Small intestine (tissue), 7 donors: Measurements from ENCODE around the gene ZNF529. TPM values are rescaled to one million over a fixed set of nuclear protein-coding genes. Genes with fewer than 3 reads are reported as not detected.

Source experiments
- DNase-seq, 2 donors: peaks; one replicate each; pipeline versions ENCODE4 v3.0.0 to v3.0.0-alpha.2; 2013
- FAIRE-seq: peaks from 2 replicates; lab custom pipeline; 2012; peaks lifted over from hg19 to GRCh38; lab: Jason Lieb, UNC
- H3K27ac ChIP-seq, 3 donors: one replicate each; pipeline ENCODE4 v1.5.1; 2013; ENCODE audit warnings: low read length in 2 of 3, mild to moderate bottlenecking in 2 of 3, control low read depth in 1 of 3, inconsistent platforms in 1 of 3, low read depth in 1 of 3, moderate library complexity in 1 of 3
- H3K27me3 ChIP-seq, 3 donors: one replicate each; pipeline ENCODE4 v1.6.1; 2013; ENCODE audit warnings: low read length in 3 of 3, inconsistent platforms in 1 of 3; ENCODE audit not compliant: control insufficient read depth in 3 of 3, insufficient read depth in 3 of 3
- H3K36me3 ChIP-seq, 3 donors: one replicate each; pipeline ENCODE4 v1.6.1; 2013; ENCODE audit warnings: low read length in 3 of 3, inconsistent platforms in 1 of 3, low read depth in 1 of 3, mild to moderate bottlenecking in 1 of 3, moderate library complexity in 1 of 3; ENCODE audit not compliant: control insufficient read depth in 3 of 3, insufficient read depth in 2 of 3
- H3K4me1 ChIP-seq, 3 donors: one replicate each; pipeline ENCODE4 v1.6.1; 2013; ENCODE audit warnings: low read length in 2 of 3, inconsistent platforms in 1 of 3, low read depth in 1 of 3, mild to moderate bottlenecking in 1 of 3, moderate library complexity in 1 of 3; ENCODE audit not compliant: control insufficient read depth in 3 of 3, insufficient read depth in 2 of 3
- H3K4me3 ChIP-seq, 3 donors: one replicate each; pipeline ENCODE4 v1.5.1; 2013; ENCODE audit warnings: low read length in 3 of 3, control low read depth in 1 of 3, inconsistent platforms in 1 of 3, low read depth in 1 of 3, mild to moderate bottlenecking in 1 of 3, moderate library complexity in 1 of 3
- H3K9me3 ChIP-seq, 2 donors: one replicate each; pipeline ENCODE4 v1.6.1; 2013; ENCODE audit warnings: low read depth in 1 of 2, low read length in 1 of 2; ENCODE audit not compliant: control insufficient read depth in 2 of 2, insufficient read depth in 1 of 2
- WGBS, 3 donors: extraction: QIAGEN DNeasy Blood & Tissue Kit; methylation state at CpG; one replicate each; pipeline ENCODE4 v1.1.7; 2013; 5-methylcytosine and 5-hydroxymethylcytosine counted together
- polyA plus RNA-seq, 4 donors: library from polyadenylated mRNA; stranded (reverse) in 3 of 4; unstranded in 1 of 4; fragments of 200-250 nt in 3 of 4; fragments of 120-200 nt in 1 of 4; gene quantifications; one replicate each; pipeline versions ENCODE4 v1.2.1 to v1.2.3, GENCODE V29; 2013
- donor health status: healthy with polysubstance abuse.
- donor health status: control.
- donor health status: control.
- donor health status: Bipolar disorder and iron deficiency.
- donor health status: healthy.

Gene ZNF529
- polyA plus RNA-seq, 4 donors, result 0.81 to 16.1 (median 1.7) TPM

- no peaks in the 10 kb centered on the region for H3K4me1 ChIP-seq
- no peak overlapping the region for H3K4me3 ChIP-seq
- no peak overlapping the region for H3K27ac ChIP-seq
- FAIRE-seq (no peak), DNase-seq (no peak)
- no peaks in the 10 kb centered on the region for H3K27me3 ChIP-seq
- WGBS, 3 donors, result 96 to 100% (median 100%) methylated on average over 3 of the region's 3 CpGs
- peaks cover 10 to 28% (median 11%) of the 10 kb centered on the region in 3 donors for H3K36me3 ChIP-seq
- peaks cover 0 to 27% of the 10 kb centered on the region in 2 donors for H3K9me3 ChIP-seq
These were observed 4.3 kb upstream of the ZNF529 start for GRCh38 chr19:36577271-36577996.

- no peak for FAIRE-seq
These were observed 1.6 kb upstream of the ZNF529 start for GRCh38 chr19:36574741-36575140.

GRCh38 chr19:36573895-36574720, 1.0 kb upstream of the ZNF529 start:
- Histone ChIP-seq H3K27ac (peak overlapping the region; percentile 76 to 93 (median 84)), H3K4me1 (peaks cover 0 to 3% (median 0%) of the 10 kb centered on the region in 3 donors), H3K9me3 (peaks cover 0 to 36% of the 10 kb centered on the region in 2 donors), H3K36me3 (peaks cover 6 to 31% (median 11%) of the 10 kb centered on the region in 3 donors), H3K4me3 (peak overlapping the region; percentile 68 to 91 (median 69)), H3K27me3 (no peaks in the 10 kb centered on the region)
- FAIRE-seq, result no peak
- DNase-seq, result peak; percentile 5 to 71
- 27 to 36% (median 34%) methylated on average over 18 of the region's 18 CpGs for WGBS, 3 donors

More at GRCh38 chr19:36574741-36575140, 1.6 kb upstream of the ZNF529 start:
- Histone ChIP-seq H3K9me3 (peaks cover 0 to 33% of the 10 kb centered on the region in 2 donors), H3K27ac (peak overlapping the region in 1 of 3 donors; percentile 84), H3K4me3 (peak overlapping the region in 1 of 3 donors; percentile 68), H3K27me3 (no peaks in the 10 kb centered on the region), H3K36me3 (peaks cover 8 to 27% (median 11%) of the 10 kb centered on the region in 3 donors), H3K4me1 (peaks cover 0 to 3% (median 0%) of the 10 kb centered on the region in 3 donors)
- 65 to 88% (median 80%) methylated on average over 2 of the region's 2 CpGs for WGBS, 3 donors
- no peak for DNase-seq

GRCh38 chr19:36572593-36573019, 486 bp downstream of the ZNF529 start:
- no peak for FAIRE-seq
- WGBS, 3 donors, result 1 to 5% (median 3%) methylated on average over 11 of the region's 11 CpGs
- Histone ChIP-seq H3K27ac (peak overlapping the region; percentile 76 to 93 (median 84)), H3K9me3 (peaks cover 0 to 32% of the 10 kb centered on the region in 2 donors), H3K27me3 (no peaks in the 10 kb centered on the region), H3K4me1 (peaks cover 0 to 3% (median 0%) of the 10 kb centered on the region in 3 donors), H3K4me3 (peak overlapping the region; percentile 68 to 91 (median 69)), H3K36me3 (peaks cover 8 to 22% (median 13%) of the 10 kb centered on the region in 3 donors)
- DNase-seq, result no peak

- no peak for DNase-seq
- whole genome bisulfite sequencing, 3 donors, result 80 to 96% (median 95%) methylated on average over 1 of the region's 1 CpG
- H3K27me3 ChIP-seq, result no peaks in the 10 kb centered on the region
- no peak for FAIRE-seq
- H3K4me1 ChIP-seq, result no peaks in the 10 kb centered on the region
- no peak overlapping the region for H3K27ac ChIP-seq
- H3K9me3 ChIP-seq, result peaks cover 11 to 55% of the 10 kb centered on the region in 2 donors
- H3K36me3 ChIP-seq, result peaks cover 12 to 22% (median 15%) of the 10 kb centered on the region in 3 donors
- no peak overlapping the region for H3K4me3 ChIP-seq
These were observed 8.7 kb downstream of the ZNF529 start for GRCh38 chr19:36564391-36564790.

- H3K27me3 ChIP-seq, result no peaks in the 10 kb centered on the region
- FAIRE-seq (no peak), DNase-seq (peak in 1 of 2 donors; percentile 31)
- peaks cover 11 to 18% (median 16%) of the 10 kb centered on the region in 3 donors for H3K36me3 ChIP-seq
- H3K9me3 ChIP-seq, result peaks cover 3 to 32% of the 10 kb centered on the region in 2 donors
- WGBS, 3 donors, result 96 to 98% (median 97%) methylated on average over 5 of the region's 5 CpGs
- no peaks in the 10 kb centered on the region for H3K4me1 ChIP-seq
- no peak overlapping the region for H3K4me3 ChIP-seq
- H3K27ac ChIP-seq, result no peak overlapping the region
These were observed 25.9 kb downstream of the ZNF529 start for GRCh38 chr19:36547001-36547732.

- Histone ChIP-seq H3K4me1 (peaks cover 0 to 4% (median 3%) of the 10 kb centered on the region in 3 donors), H3K27ac (peak overlapping the region; percentile 76 to 94 (median 88)), H3K36me3 (peaks cover 4 to 9% (median 7%) of the 10 kb centered on the region in 3 donors), H3K4me3 (peak overlapping the region; percentile 46 to 85 (median 83)), H3K9me3 (peaks cover 0 to 35% of the 10 kb centered on the region in 2 donors), H3K27me3 (no peaks in the 10 kb centered on the region)
- FAIRE-seq (no peak), DNase-seq (no peak)
- WGBS, 3 donors, result 11 to 17% (median 17%) methylated on average over 12 of the region's 12 CpGs
These were observed 44.1 kb downstream of the ZNF529 start for GRCh38 chr19:36528921-36529518.
